ENCODE results near the gene HDDC2. TPM values are rescaled to one million over a fixed set of nuclear protein-coding genes. Genes with fewer than 3 reads are reported as not detected.

The HDDC2 gene
- 73.9 and 153 TPM in 2 replicates for total RNA-seq (2011; cell fraction: chromatin; rRNA removed; ENCODE audit: low replicate concordance)
- total RNA-seq (2011; cell fraction: nucleolus; rRNA removed) = 49.4 and 70.0 TPM in 2 replicates
- 113 and 160 TPM in 2 replicates for total RNA-seq (2011; cell fraction: nucleoplasm; rRNA removed)
- total RNA-seq (2014; rRNA removed) = 257 and 288 TPM in 2 replicates
- total RNA-seq (2014; rRNA removed; fragmentation: Illumina TruSeq; extraction: Trizol) = 291 and 320 TPM in 2 replicates
- 212 and 219 TPM in 2 replicates for total RNA-seq (2015; rRNA removed; fragmentation: Illumina TruSeq; extraction: Trizol)
- 193 and 194 TPM in 2 replicates for total RNA-seq (2021)
- polyA plus RNA-seq (2011; rRNA removed) = 307 and 436 TPM in 2 replicates
- 294 and 307 TPM in 2 replicates for polyA plus RNA-seq (2011; cell fraction: cytosol; rRNA removed)
- polyA plus RNA-seq (2011; cell fraction: nucleus; rRNA removed) = 134 and 184 TPM in 2 replicates
- 183 and 267 TPM in 2 replicates for polyA plus RNA-seq (2012)
- 284 and 294 TPM in 2 replicates for polyA plus RNA-seq (2014; fragmentation: Illumina TruSeq; extraction: Trizol)
- polyA plus RNA-seq (2014; fragmentation: Nextera tagmentation; extraction: Ambion mirVana) = 100 to 1,000 TPM; 587 to 632 TPM
- polyA plus RNA-seq (2014; rRNA removed) = 368 and 418 TPM in 2 replicates
- 185 and 206 TPM in 2 replicates for polyA minus RNA-seq (2011; rRNA and poly(A)+ RNA removed)
- polyA minus RNA-seq (2011; cell fraction: cytosol; rRNA and poly(A)+ RNA removed) = 56.4 and 57.5 TPM in 2 replicates
- 77.5 and 119 TPM in 2 replicates for polyA minus RNA-seq (2011; cell fraction: nucleus; rRNA and poly(A)+ RNA removed)
- Bru-seq, nascent RNA = percentile 96 among the genes with signal in this experiment
- percentile 88 among the genes with signal in this experiment for BruChase-seq, experiment 1, labeled RNA remaining after a 2-hour chase
- BruChase-seq, experiment 2, labeled RNA remaining after a 6-hour chase = percentile 84 among the genes with signal in this experiment
- long read RNA-seq, experiment 1, transcript HDDC2-208 (1 exons, 3,529 nt) = minor isoform, 9 of 526 reads
- long read RNA-seq, experiment 1, transcript HDDC2-202 (6 exons, 918 nt) = major isoform, 265 of 526 reads
- long read RNA-seq, experiment 1, transcript HDDC2-201 (5 exons, 1,350 nt) = minor isoform, 120 of 526 reads
- long read RNA-seq, experiment 1, partial matches to known transcripts = 51 of 526 reads
- long read RNA-seq, experiment 1, other reads (novel, unspliced or antisense) = 80 of 526 reads
- long read RNA-seq, experiment 2, transcript HDDC2-202 (6 exons, 918 nt) = major isoform, 133 of 271 reads
- long read RNA-seq, experiment 2, transcript HDDC2-208 (1 exons, 3,529 nt) = minor isoform, 13 of 271 reads
- long read RNA-seq, experiment 2, transcript HDDC2-201 (5 exons, 1,350 nt) = minor isoform, 64 of 271 reads
- long read RNA-seq, experiment 2, partial matches to known transcripts = 24 of 271 reads
- long read RNA-seq, experiment 2, other reads (novel, unspliced or antisense) = 36 of 271 reads
- long read RNA-seq, experiment 3, transcript HDDC2-201 (5 exons, 1,350 nt) = minor isoform, 70 of 304 reads
- long read RNA-seq, experiment 3, transcript HDDC2-202 (6 exons, 918 nt) = major isoform, 156 of 304 reads
- long read RNA-seq, experiment 3, partial matches to known transcripts = 27 of 304 reads
- long read RNA-seq, experiment 3, other reads (novel, unspliced or antisense) = 49 of 304 reads

GRCh38 chr6:125301435-125302391 is at the start of gene HDDC2:
HDDC2 (minus strand) TSS chr6:125301967; CDS start chr6:125301932, 35 bp downstream.
- peak within 1 kb of the TSS; percentile 80 for H3K4me2 ChIP-seq (ENCODE audit: insufficient read depth, low read length)
- 0 out of 2 replicates have a peak, but pooled peaks cover 3% of the 10 kb centered on the region for H3K9me3 ChIP-seq (replicated peaks; ENCODE audit: control insufficient read depth, insufficient read depth, low read depth, low read length)
- 4% methylated on average over 45 of the region's 67 CpGs for WGBS (ENCODE audit: insufficient coverage, low coverage, missing lambda C conversion rate)
- CTCF ChIA-PET (ENCODE audit: low intra/inter-chr PET ratio) = no interaction called here
- in situ Hi-C loops (cut with MboI) = loop anchor here (10.0 kb wide), 1 partner anchor 427 kb away; no protein-coding TSS in a partner anchor
- peak; percentile 46 for FAIRE-seq
- intact Hi-C loops (cut with micrococcal nuclease) = loop anchor here (1.0 to 5.0 kb wide), 2 partner anchors 148 to 339 kb away; partner anchors contain the start of genes RNF217 and TPD52L1
- H3K4me3 ChIP-seq = peak within 1 kb of the TSS; percentile 80
- POLR2A ChIA-PET = interaction anchor here (0.6 to 1.8 kb wide), 9 partner anchors 9 to 660 kb away, joined by 3 to 6 read pairs (median 4); no protein-coding TSS in a partner anchor
- H3K79me2 ChIP-seq (ENCODE audit: control insufficient read depth, insufficient read depth, low read length) = peaks cover 54% of the 10 kb centered on the region
- DNase-seq (ENCODE audit: extremely low read depth in 1 of 4, low spot score in 3 of 4) = peak; percentile 83 to 89 (median 89)
- peak within 1 kb of the TSS; percentile 96 for H3K27ac ChIP-seq (ENCODE audit: extremely low read depth, low read depth, low read length)
- no peaks in the 10 kb centered on the region for H3K27me3 ChIP-seq (ENCODE audit: control insufficient read depth in 2 of 2, insufficient read depth in 2 of 2, low read length in 2 of 2)
- peak within 1 kb of the TSS; percentile 73 for H2AFZ ChIP-seq (ENCODE audit: low read depth, low read length)
- ATAC-seq = peak; percentile 84
- no TSS peak for BruUV-seq (replicated peaks)
- H3K4me1 ChIP-seq (replicated peaks in 1 of 2; ENCODE audit: control insufficient read depth in 2 of 2, insufficient read depth in 2 of 2, low read length in 2 of 2) = peaks cover 11 to 51% of the 10 kb centered on the region in 2 experiments
- no peaks in the 10 kb centered on the region for H4K20me1 ChIP-seq (replicated peaks; ENCODE audit: control insufficient read depth, insufficient read depth, low read length)
- H3K9me1 ChIP-seq (ENCODE audit: control insufficient read depth, insufficient read depth, low read length) = peaks cover 4% of the 10 kb centered on the region
- H3K9ac ChIP-seq (ENCODE audit: insufficient read depth in 1 of 2, low read depth in 2 of 2, low read length in 2 of 2) = peak within 1 kb of the TSS; percentile 81 to 97
- peaks cover 39% of the 10 kb centered on the region for H3K36me3 ChIP-seq (ENCODE audit: control insufficient read depth, insufficient read depth, low read length)
- TF ChIP-seq FOXO4 (CRISPR knock-in tag; IDR thresholded peaks at IDR 0.05) = no peak
- peak; percentile 74 for TF ChIP-seq ZBTB5 (IDR thresholded peaks at IDR 0.05)
- peak; percentile 24; the same call in 1 of the 2 replicates for TF ChIP-seq MBD2 (IDR thresholded peaks at IDR 0.05; ENCODE audit: borderline replicate concordance, low read depth)
- 0 out of 2 replicates have a peak, but pooled peaks have one; percentile 31 for TF ChIP-seq DDX20 (tag; IDR thresholded peaks at IDR 0.05; ENCODE audit: low read depth)
- 0 out of 2 replicates have a peak, but pooled peaks have one; percentile 40 for TF ChIP-seq POLR2H (tag; IDR thresholded peaks at IDR 0.05; ENCODE audit: low read depth)
- TF ChIP-seq TCF7 (IDR thresholded peaks at IDR 0.05; ENCODE audit: borderline replicate concordance) = no peak
- TF ChIP-seq MNT (conservative IDR thresholded peaks at IDR 0.05) = peak; percentile 51 to 73; a peak in 3 of 4 replicates
